RKO (cell line): ENCODE data around the gene HOXA1.

Source experiments
- DNase-seq: peaks from one replicate; pipeline ENCODE4 v3.0.0-alpha.2; 2016; ENCODE audit warnings: low spot score

Gene HOXA1

GRCh38 chr7:27131390-27131819 is 35.6 kb upstream of the HOXA1 start:
- no peak for DNase-seq

GRCh38 chr7:27130540-27131389 is 35.0 kb upstream of the HOXA1 start, which contains the start of gene HOXA4:
TSS of gene HOXA4 (minus strand) at chr7:27130757. CDS start at chr7:27130733, 24 bp downstream.
- DNase-seq: peak; percentile 89

GRCh38 chr7:27129729-27130539 is 34.1 kb upstream of the HOXA1 start:
- DNase-seq: peak; percentile 59

GRCh38 chr7:27128776-27129728 is 33.3 kb upstream of the HOXA1 start:
- no peak for DNase-seq

GRCh38 chr7:27128034-27128433 is 32.2 kb upstream of the HOXA1 start:
- DNase-seq: no peak

- no peak for DNase-seq
These were observed 31.0 kb upstream of the HOXA1 start for GRCh38 chr7:27126596-27127327.

GRCh38 chr7:27125986-27126394 is 30.2 kb upstream of the HOXA1 start:
- no peak for DNase-seq

GRCh38 chr7:27124902-27125689 is 29.3 kb upstream of the HOXA1 start:
- no peak for DNase-seq

GRCh38 chr7:27124096-27124901 is 28.5 kb upstream of the HOXA1 start:
- no peak for DNase-seq

GRCh38 chr7:27123477-27124053 is 27.8 kb upstream of the HOXA1 start:
- no peak for DNase-seq

- DNase-seq: no peak
These were observed 27.2 kb upstream of the HOXA1 start for GRCh38 chr7:27123007-27123476.

- no peak for DNase-seq
These were observed 26.5 kb upstream of the HOXA1 start for GRCh38 chr7:27122077-27122910.

- no peak for DNase-seq
These were observed 25.9 kb upstream of the HOXA1 start for GRCh38 chr7:27121684-27122076.

GRCh38 chr7:27119412-27119911 is 23.7 kb upstream of the HOXA1 start:
- DNase-seq: no peak

GRCh38 chr7:27118580-27118979 is 22.8 kb upstream of the HOXA1 start:
- no peak for DNase-seq

GRCh38 chr7:27117887-27118491 is 22.2 kb upstream of the HOXA1 start:
- no peak for DNase-seq
